ENCODE measurements around the gene CTNNA2.

CTNNA2 gene

DNA sequence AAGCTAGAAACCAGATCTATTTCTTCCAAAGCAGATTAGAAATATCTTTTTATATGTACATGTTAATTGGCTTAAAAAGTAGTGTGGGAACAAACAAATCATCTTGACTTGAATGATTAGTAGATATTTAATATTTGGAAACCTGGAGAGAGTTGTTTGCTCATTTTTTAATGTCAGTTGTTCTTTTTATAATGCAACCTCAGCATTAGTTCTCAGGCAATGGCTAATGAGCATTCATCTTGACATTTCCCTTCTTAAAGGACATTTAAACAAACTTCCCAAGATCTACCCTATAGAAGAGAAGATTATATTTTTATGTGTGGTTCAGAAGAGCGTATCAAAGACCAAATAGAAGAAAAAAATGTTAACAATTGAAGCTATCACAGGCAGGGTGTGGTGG lies 334.0 kb downstream of the CTNNA2 start:
- Histone ChIP-seq H2BK5ac (ENCODE audit: low read depth, low read length, poor library complexity) (no peak overlapping the region), H2AK5ac (ENCODE audit: low read length) (no peak overlapping the region), H4K12ac (ENCODE audit: low read depth, low read length) (no peak overlapping the region), H3K4ac (ENCODE audit: low read depth, low read length) (no peak overlapping the region), H2BK12ac (ENCODE audit: low read length) (no peak overlapping the region), H3K27ac (ENCODE audit: low read depth, low read length) (no peak overlapping the region), H3K9ac (ENCODE audit: low read length) (no peak overlapping the region), H3K9me3 (ENCODE audit: insufficient read depth, low read depth, low read length) (no peaks in the 10 kb centered on the region), H3K4me3 (ENCODE audit: low read depth, low read length) (no peak overlapping the region), H2BK120ac (ENCODE audit: insufficient read depth, low read length, poor library complexity) (no peak overlapping the region), H3K36me3 (ENCODE audit: control insufficient read depth in 1 of 2, insufficient read depth in 2 of 2, low read length in 2 of 2) (no peaks in the 10 kb centered on the region), H3K27me3 (ENCODE audit: insufficient read depth, low read length) (no peaks in the 10 kb centered on the region), H4K91ac (ENCODE audit: low read depth, low read length) (no peak overlapping the region), H3K4me1 (ENCODE audit: control insufficient read depth in 1 of 2, insufficient read depth in 2 of 2, low read length in 2 of 2) (no peaks in the 10 kb centered on the region), H3K14ac (ENCODE audit: low read length) (no peak overlapping the region), H3K23ac (ENCODE audit: low read length) (no peak overlapping the region), H3K79me2 (ENCODE audit: control insufficient read depth, insufficient read depth, low read length, poor library complexity) (no peaks in the 10 kb centered on the region), H3K4me2 (ENCODE audit: low read length) (no peak overlapping the region), H3K18ac (ENCODE audit: low read length) (no peak overlapping the region), H3K79me1 (ENCODE audit: low read length) (no peaks in the 10 kb centered on the region), H4K8ac (ENCODE audit: low read depth, low read length) (no peak overlapping the region), H2AFZ (ENCODE audit: insufficient read depth, low read length, poor library complexity) (no peak overlapping the region)
- no peak for DNase-seq
- WGBS (ENCODE audit: extremely low coverage, insufficient coverage, insufficient read length), result no CpG with 5 or more reads among the region's 1 CpG

DNA sequence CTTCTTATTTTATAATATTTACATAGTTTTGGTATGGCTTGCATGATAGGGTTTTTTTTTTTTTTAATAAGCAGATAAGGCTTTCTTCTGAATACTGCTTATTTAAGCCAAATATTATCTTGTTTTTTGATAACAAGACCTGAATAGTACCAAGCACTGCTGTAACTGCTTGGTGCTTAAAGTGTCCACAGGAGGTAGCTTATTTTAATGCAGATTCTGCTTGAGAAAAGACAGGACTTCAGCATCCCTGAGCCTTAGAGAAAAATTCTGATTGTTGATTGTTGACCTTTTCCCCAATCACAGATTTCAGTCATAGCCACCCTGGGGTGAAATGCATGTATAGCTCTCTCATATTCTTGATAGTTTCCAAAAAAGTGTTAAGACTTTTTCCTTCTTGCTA lies 336.4 kb downstream of the CTNNA2 start:
- Histone ChIP-seq H3K27me3 (ENCODE audit: insufficient read depth, low read length) (no peaks in the 10 kb centered on the region), H2AK5ac (ENCODE audit: low read length) (no peak overlapping the region), H2AFZ (ENCODE audit: insufficient read depth, low read length, poor library complexity) (no peak overlapping the region), H3K4ac (ENCODE audit: low read depth, low read length) (no peak overlapping the region), H4K91ac (ENCODE audit: low read depth, low read length) (no peak overlapping the region), H3K79me2 (ENCODE audit: control insufficient read depth, insufficient read depth, low read length, poor library complexity) (no peaks in the 10 kb centered on the region), H3K79me1 (ENCODE audit: low read length) (no peaks in the 10 kb centered on the region), H2BK120ac (ENCODE audit: insufficient read depth, low read length, poor library complexity) (no peak overlapping the region), H4K12ac (ENCODE audit: low read depth, low read length) (no peak overlapping the region), H4K8ac (ENCODE audit: low read depth, low read length) (no peak overlapping the region), H3K23ac (ENCODE audit: low read length) (no peak overlapping the region), H3K4me1 (ENCODE audit: control insufficient read depth in 1 of 2, insufficient read depth in 2 of 2, low read length in 2 of 2) (no peaks in the 10 kb centered on the region), H3K4me2 (ENCODE audit: low read length) (no peak overlapping the region), H3K9ac (ENCODE audit: low read length) (no peak overlapping the region), H2BK5ac (ENCODE audit: low read depth, low read length, poor library complexity) (no peak overlapping the region), H3K36me3 (ENCODE audit: control insufficient read depth in 1 of 2, insufficient read depth in 2 of 2, low read length in 2 of 2) (no peaks in the 10 kb centered on the region), H3K4me3 (ENCODE audit: low read depth, low read length) (no peak overlapping the region), H3K14ac (ENCODE audit: low read length) (no peak overlapping the region), H3K18ac (ENCODE audit: low read length) (no peak overlapping the region), H3K9me3 (ENCODE audit: insufficient read depth, low read depth, low read length) (no peaks in the 10 kb centered on the region), H2BK12ac (ENCODE audit: low read length) (no peak overlapping the region), H3K27ac (ENCODE audit: low read depth, low read length) (no peak overlapping the region)
- no peak for DNase-seq

DNA sequence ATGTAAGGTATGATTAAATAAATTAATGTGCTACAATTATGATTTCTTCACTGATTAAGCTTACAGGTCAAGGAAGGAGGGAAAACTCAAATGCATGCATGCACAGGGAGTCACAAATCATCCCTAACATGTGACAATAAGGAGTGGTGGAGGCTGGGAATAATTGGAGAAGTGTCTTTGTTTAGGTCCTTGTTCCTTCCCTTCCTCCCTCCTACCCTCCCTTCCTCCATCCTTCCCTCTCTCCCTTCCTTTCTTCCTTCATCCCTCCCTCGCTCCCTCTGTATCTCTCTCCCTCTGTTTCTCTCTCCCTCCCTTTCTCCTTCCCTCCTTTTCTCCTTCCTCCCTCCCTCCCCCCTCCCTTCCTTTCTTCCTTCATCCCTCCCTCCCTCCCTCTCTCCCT lies 337.1 kb downstream of the CTNNA2 start:
- Histone ChIP-seq H3K4me1 (ENCODE audit: control insufficient read depth in 1 of 2, insufficient read depth in 2 of 2, low read length in 2 of 2) (no peaks in the 10 kb centered on the region), H3K4me3 (ENCODE audit: low read depth, low read length) (no peak overlapping the region), H4K8ac (ENCODE audit: low read depth, low read length) (no peak overlapping the region), H3K23ac (ENCODE audit: low read length) (no peak overlapping the region), H3K9ac (ENCODE audit: low read length) (no peak overlapping the region), H3K9me3 (ENCODE audit: insufficient read depth, low read depth, low read length) (no peaks in the 10 kb centered on the region), H3K4ac (ENCODE audit: low read depth, low read length) (no peak overlapping the region), H3K18ac (ENCODE audit: low read length) (no peak overlapping the region), H3K4me2 (ENCODE audit: low read length) (no peak overlapping the region), H2BK5ac (ENCODE audit: low read depth, low read length, poor library complexity) (no peak overlapping the region), H2BK120ac (ENCODE audit: insufficient read depth, low read length, poor library complexity) (no peak overlapping the region), H3K27ac (ENCODE audit: low read depth, low read length) (no peak overlapping the region), H3K79me2 (ENCODE audit: control insufficient read depth, insufficient read depth, low read length, poor library complexity) (no peaks in the 10 kb centered on the region), H2AK5ac (ENCODE audit: low read length) (no peak overlapping the region), H4K12ac (ENCODE audit: low read depth, low read length) (no peak overlapping the region), H3K27me3 (ENCODE audit: insufficient read depth, low read length) (no peaks in the 10 kb centered on the region), H3K36me3 (ENCODE audit: control insufficient read depth in 1 of 2, insufficient read depth in 2 of 2, low read length in 2 of 2) (no peaks in the 10 kb centered on the region), H3K14ac (ENCODE audit: low read length) (no peak overlapping the region), H2BK12ac (ENCODE audit: low read length) (no peak overlapping the region), H3K79me1 (ENCODE audit: low read length) (no peaks in the 10 kb centered on the region), H4K91ac (ENCODE audit: low read depth, low read length) (no peak overlapping the region), H2AFZ (ENCODE audit: insufficient read depth, low read length, poor library complexity) (no peak overlapping the region)
- WGBS (ENCODE audit: extremely low coverage, insufficient coverage, insufficient read length), result 100% methylated on average over 1 of the region's 1 CpG
- DNase-seq, result no peak

GRCh38 chr2:79850912-79851311 lies 338.1 kb downstream of the CTNNA2 start:
- Histone ChIP-seq H3K27me3 (ENCODE audit: insufficient read depth, low read length) (no peaks in the 10 kb centered on the region), H3K4me3 (ENCODE audit: low read depth, low read length) (no peak overlapping the region), H3K4me2 (ENCODE audit: low read length) (no peak overlapping the region), H3K18ac (ENCODE audit: low read length) (no peak overlapping the region), H2BK120ac (ENCODE audit: insufficient read depth, low read length, poor library complexity) (no peak overlapping the region), H2AFZ (ENCODE audit: insufficient read depth, low read length, poor library complexity) (no peak overlapping the region), H3K79me1 (ENCODE audit: low read length) (no peaks in the 10 kb centered on the region), H3K36me3 (ENCODE audit: control insufficient read depth in 1 of 2, insufficient read depth in 2 of 2, low read length in 2 of 2) (no peaks in the 10 kb centered on the region), H3K27ac (ENCODE audit: low read depth, low read length) (no peak overlapping the region), H3K23ac (ENCODE audit: low read length) (no peak overlapping the region), H3K9ac (ENCODE audit: low read length) (no peak overlapping the region), H2BK12ac (ENCODE audit: low read length) (no peak overlapping the region), H3K79me2 (ENCODE audit: control insufficient read depth, insufficient read depth, low read length, poor library complexity) (no peaks in the 10 kb centered on the region), H2AK5ac (ENCODE audit: low read length) (no peak overlapping the region), H3K4ac (ENCODE audit: low read depth, low read length) (no peak overlapping the region), H2BK5ac (ENCODE audit: low read depth, low read length, poor library complexity) (no peak overlapping the region), H4K8ac (ENCODE audit: low read depth, low read length) (no peak overlapping the region), H3K9me3 (ENCODE audit: insufficient read depth, low read depth, low read length) (no peaks in the 10 kb centered on the region), H4K91ac (ENCODE audit: low read depth, low read length) (no peak overlapping the region), H3K14ac (ENCODE audit: low read length) (no peak overlapping the region), H4K12ac (ENCODE audit: low read depth, low read length) (no peak overlapping the region), H3K4me1 (ENCODE audit: control insufficient read depth in 1 of 2, insufficient read depth in 2 of 2, low read length in 2 of 2) (no peaks in the 10 kb centered on the region)
- DNase-seq, result no peak
